Uterus (tissue), 4 donors: ENCODE results near the gene EAF1. TPM values are rescaled to one million over a fixed set of nuclear protein-coding genes. Genes with fewer than 3 reads are reported as not detected.

Experiments used
- DNase-seq, 2 donors: peaks; one replicate each; pipeline ENCODE4 v3.0.0-alpha.2; 2019 to 2020
- H3K27ac ChIP-seq, 2 donors: fragments of 200-600 bp; sonication (generic); 1 replicate in 1 of 2; 2 replicates in 1 of 2; pipeline ENCODE4 v1.5.1; 2016 to 2018
- H3K27me3 ChIP-seq, 2 donors: fragments of 200-600 bp; sonication (generic); one replicate each; pipeline ENCODE4 v1.5.1; 2018 to 2019; ENCODE audit warnings: control low read depth in 1 of 2
- H3K36me3 ChIP-seq, 2 donors: fragments of 200-600 bp; sonication (generic); one replicate each; pipeline ENCODE4 v1.5.1; 2019; ENCODE audit warnings: control low read depth in 1 of 2
- H3K4me1 ChIP-seq, 2 donors: fragments of 200-600 bp; sonication (generic); one replicate each; pipeline ENCODE4 v1.5.1; 2018 to 2019; ENCODE audit warnings: control low read depth in 1 of 2
- H3K4me3 ChIP-seq, 2 donors: fragments of 200-600 bp; sonication (generic); 1 replicate in 1 of 2; 2 replicates in 1 of 2; pipeline ENCODE4 v1.5.1; 2018 to 2019; ENCODE audit warnings: mild to moderate bottlenecking in 1 of 2
- H3K9me3 ChIP-seq, 2 donors: fragments of 200-600 bp; sonication (generic); one replicate each; pipeline ENCODE4 v1.5.1; 2019; ENCODE audit warnings: control low read depth in 1 of 2
- POLR2A ChIP-seq, 2 donors: fragments of 450-650 bp; IDR thresholded peaks; one replicate each; pipeline ENCODE4 v1.6.1; 2016; ENCODE audit warnings: antibody characterized with exemption in 2 of 2, mild to moderate bottlenecking in 1 of 2, moderate library complexity in 1 of 2
- intact Hi-C: fragments of 100-400 bp; cut with DNase I; formaldehyde crosslinking; loops from one replicate; pipeline ENCODE4 v1.15.1; 2023; ENCODE audit warnings: low total_unique reads
- total RNA-seq, 4 donors: library from RNA; depleted of rRNA in 3 of 4; stranded (reverse); fragments of >200 nt in 3 of 4; gene quantifications; one replicate each; pipeline versions ENCODE4 v1.1.0 to v1.2.4, GENCODE V29; 2014 to 2023
- TF ChIP-seq, protein P1 (sequence below), 4 experiments: fragments of 200-600 bp in 2 of 4; fragments of 450-650 bp in 2 of 4; sonication (generic) in 2 of 4; IDR thresholded peaks; one replicate each; pipeline ENCODE4 v1.5.1; 2016 to 2019; ENCODE audit warnings: antibody characterized with exemption in 4 of 4, mild to moderate bottlenecking in 2 of 4, moderate library complexity in 1 of 4
- donor health status: DM: yes; HTN: yes; CAD: no.

The EAF1 gene
- total RNA-seq, 4 donors from 2014 or later = 2.3 to 18.3 (median 15.6) TPM

DNA sequence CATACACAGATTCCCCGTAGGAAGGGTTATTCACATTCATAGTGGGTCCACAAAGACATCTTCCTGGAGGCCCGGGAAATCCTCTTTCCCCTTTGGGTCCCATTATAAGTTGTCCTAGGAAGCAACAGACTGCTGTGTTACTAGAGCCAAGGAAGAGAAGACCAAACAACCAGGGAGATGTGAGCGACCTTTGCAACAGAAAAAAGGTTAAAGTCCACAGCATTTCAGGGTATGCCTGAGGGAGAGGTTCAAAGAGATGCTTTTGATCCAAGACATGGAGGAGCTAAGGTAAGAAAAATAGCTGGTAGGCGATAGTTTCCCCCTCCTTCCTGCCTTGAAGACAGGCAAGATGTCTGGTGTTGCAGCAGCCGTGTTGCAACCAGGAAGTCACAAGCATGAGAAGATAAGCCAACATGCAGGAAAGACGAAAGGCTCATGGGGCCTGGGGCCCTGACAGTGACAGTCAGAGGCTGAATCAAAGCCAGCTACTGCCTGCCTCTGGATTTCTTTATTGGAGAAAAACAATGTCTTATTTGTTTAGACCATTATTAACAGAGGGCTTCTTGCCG lies 30.9 kb downstream of the EAF1 start:
- no peaks in the 10 kb centered on the region for H3K36me3 ChIP-seq
- H3K27ac ChIP-seq = no peak overlapping the region
- H3K4me3 ChIP-seq = no peak overlapping the region
- no peak for DNase-seq
- TF ChIP-seq POLR2A (IDR thresholded peaks at IDR 0.05) = no peak
- TF ChIP-seq, protein P1, sequence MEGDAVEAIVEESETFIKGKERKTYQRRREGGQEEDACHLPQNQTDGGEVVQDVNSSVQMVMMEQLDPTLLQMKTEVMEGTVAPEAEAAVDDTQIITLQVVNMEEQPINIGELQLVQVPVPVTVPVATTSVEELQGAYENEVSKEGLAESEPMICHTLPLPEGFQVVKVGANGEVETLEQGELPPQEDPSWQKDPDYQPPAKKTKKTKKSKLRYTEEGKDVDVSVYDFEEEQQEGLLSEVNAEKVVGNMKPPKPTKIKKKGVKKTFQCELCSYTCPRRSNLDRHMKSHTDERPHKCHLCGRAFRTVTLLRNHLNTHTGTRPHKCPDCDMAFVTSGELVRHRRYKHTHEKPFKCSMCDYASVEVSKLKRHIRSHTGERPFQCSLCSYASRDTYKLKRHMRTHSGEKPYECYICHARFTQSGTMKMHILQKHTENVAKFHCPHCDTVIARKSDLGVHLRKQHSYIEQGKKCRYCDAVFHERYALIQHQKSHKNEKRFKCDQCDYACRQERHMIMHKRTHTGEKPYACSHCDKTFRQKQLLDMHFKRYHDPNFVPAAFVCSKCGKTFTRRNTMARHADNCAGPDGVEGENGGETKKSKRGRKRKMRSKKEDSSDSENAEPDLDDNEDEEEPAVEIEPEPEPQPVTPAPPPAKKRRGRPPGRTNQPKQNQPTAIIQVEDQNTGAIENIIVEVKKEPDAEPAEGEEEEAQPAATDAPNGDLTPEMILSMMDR (IDR thresholded peaks at IDR 0.05) = no peak
- no peaks in the 10 kb centered on the region for H3K9me3 ChIP-seq
- intact Hi-C loops = no loop called here
- no peaks in the 10 kb centered on the region for H3K4me1 ChIP-seq
- no peaks in the 10 kb centered on the region for H3K27me3 ChIP-seq

DNA sequence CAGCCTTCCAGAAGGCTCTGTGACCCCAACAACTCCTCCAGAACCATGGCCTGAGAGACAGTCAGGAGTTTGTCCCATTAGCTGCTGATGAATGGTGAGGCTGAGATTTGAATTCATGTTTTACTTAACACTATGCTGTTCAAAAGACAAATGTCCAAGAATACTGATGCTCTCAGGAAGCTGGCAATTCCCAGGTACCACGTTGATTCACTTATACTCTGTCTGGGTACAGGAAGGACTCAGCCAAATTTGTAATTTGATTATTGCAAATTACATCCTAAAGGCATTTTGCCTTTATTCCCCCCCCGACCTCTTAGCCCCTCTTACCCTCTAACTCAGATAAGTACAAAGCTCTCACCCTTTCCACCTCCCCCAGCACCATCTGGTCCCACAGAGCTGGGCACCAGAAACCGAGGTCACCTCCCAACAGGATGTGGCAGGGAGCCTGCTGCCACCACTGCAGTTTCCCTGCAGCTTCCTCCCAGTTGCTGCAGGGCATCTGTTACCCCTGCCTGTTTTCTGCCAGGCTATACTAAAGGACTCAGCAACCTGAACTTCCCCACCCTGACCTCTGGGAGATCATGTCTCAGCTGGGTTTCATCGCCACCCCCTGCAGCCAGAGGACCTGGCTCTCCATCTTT lies 33.6 kb downstream of the EAF1 start:
- Histone ChIP-seq H3K4me3 (no peak overlapping the region), H3K4me1 (no peaks in the 10 kb centered on the region), H3K27ac (no peak overlapping the region), H3K9me3 (no peaks in the 10 kb centered on the region), H3K27me3 (no peaks in the 10 kb centered on the region), H3K36me3 (no peaks in the 10 kb centered on the region)
- no peak for TF ChIP-seq POLR2A (IDR thresholded peaks at IDR 0.05)
- TF ChIP-seq, protein P1 (IDR thresholded peaks at IDR 0.05) = no peak
- intact Hi-C loops = no loop called here
- DNase-seq = no peak

DNA sequence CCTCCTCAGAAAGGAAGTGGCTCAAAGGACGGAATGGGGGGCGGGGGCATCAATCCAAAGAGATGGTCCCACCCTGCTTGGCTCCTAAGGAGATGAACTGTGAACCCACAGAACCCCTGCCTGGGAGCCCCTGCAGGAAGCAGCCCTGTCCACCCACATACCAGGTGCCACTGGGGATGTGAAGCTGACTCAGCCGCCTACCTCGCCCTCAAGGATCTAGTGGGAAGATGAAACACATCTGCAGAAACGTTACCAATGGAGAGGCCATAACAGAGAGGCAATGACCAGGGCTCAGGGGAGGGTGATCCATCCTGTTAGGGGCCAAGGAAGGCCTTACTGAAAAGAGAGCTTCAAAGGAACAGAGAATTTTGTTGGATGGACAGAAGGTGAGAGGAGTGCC lies 35.1 kb downstream of the EAF1 start:
- H3K27ac ChIP-seq = no peak overlapping the region
- no peaks in the 10 kb centered on the region for H3K9me3 ChIP-seq
- no peaks in the 10 kb centered on the region for H3K27me3 ChIP-seq
- no peaks in the 10 kb centered on the region for H3K36me3 ChIP-seq
- intact Hi-C loops = no loop called here
- TF ChIP-seq, protein P1 (IDR thresholded peaks at IDR 0.05) = no peak
- TF ChIP-seq POLR2A (IDR thresholded peaks at IDR 0.05) = no peak
- no peak for DNase-seq
- H3K4me3 ChIP-seq = no peak overlapping the region
- no peaks in the 10 kb centered on the region for H3K4me1 ChIP-seq

DNA sequence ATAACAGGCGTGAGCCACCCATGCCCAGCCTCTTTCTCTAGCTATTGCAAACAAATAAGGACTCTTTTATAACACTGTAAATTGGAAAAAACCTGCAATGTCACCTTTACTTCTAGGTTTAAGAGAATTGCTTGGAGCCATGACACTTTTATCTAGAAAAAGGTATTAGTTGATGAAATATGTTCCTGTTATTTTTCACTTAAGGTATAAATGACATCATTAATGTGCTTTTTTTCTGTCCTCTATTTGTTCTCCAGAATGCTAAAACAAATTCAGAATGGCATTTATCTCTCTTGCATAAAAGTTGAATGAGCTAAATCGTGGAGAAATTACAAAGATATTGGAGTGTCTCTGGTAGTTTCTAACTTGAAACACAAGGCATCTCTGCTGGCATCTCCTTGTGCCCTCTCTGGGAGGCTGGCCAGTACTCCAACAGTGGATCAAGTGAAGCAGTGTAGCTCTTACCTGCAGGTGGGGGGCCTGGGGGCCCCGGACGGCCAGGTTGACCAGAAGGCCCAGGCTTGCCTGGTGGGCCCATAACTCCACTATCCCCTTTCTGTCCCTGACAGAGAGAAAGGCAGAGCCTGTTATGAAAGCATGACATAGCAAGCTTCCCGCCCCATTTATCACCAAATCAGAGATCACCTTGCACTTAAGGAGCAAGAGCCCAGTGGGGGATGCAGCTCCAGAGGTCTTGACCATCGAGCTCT lies 38.6 kb downstream of the EAF1 start:
- Histone ChIP-seq H3K36me3 (no peaks in the 10 kb centered on the region), H3K4me3 (no peak overlapping the region), H3K4me1 (no peaks in the 10 kb centered on the region), H3K27ac (no peak overlapping the region), H3K27me3 (no peaks in the 10 kb centered on the region), H3K9me3 (no peaks in the 10 kb centered on the region)
- intact Hi-C loops = no loop called here
- TF ChIP-seq, protein P1 (IDR thresholded peaks at IDR 0.05) = no peak
- no peak for TF ChIP-seq POLR2A (IDR thresholded peaks at IDR 0.05)
- no peak for DNase-seq
